KOPT-K1 (cell line): ENCODE data around the gene SPSB4.
"Not testable (repeated sequence)": the region's sequence is repeated elsewhere in the genome, so short reads cannot be mapped to it uniquely, and the experiment has no call there.

Source experiments
- H3K27ac ChIP-seq: fragments of 200-600 bp; sonication (generic); 2 replicates; pipeline ENCODE4 v1.5.1; 2016; ENCODE audit warnings: antibody characterized with exemption, mild to moderate bottlenecking, low read depth, low read length; ENCODE audit not compliant: poor library complexity, severe bottlenecking
- H3K36me3 ChIP-seq: fragments of 200-600 bp; sonication (generic); 2 replicates; pipeline ENCODE4 v1.5.1; 2017; ENCODE audit warnings: antibody characterized with exemption, mild to moderate bottlenecking, low read length, moderate library complexity; ENCODE audit not compliant: insufficient read depth
- H3K9me3 ChIP-seq: fragments of 200-600 bp; sonication (generic); 2 replicates; pipeline ENCODE4 v1.5.1; 2017; ENCODE audit warnings: antibody characterized with exemption, low read length, mild to moderate bottlenecking; ENCODE audit not compliant: insufficient read depth, poor library complexity, severe bottlenecking

Gene SPSB4

GRCh38 chr3:141050576-141051442 is at the start of gene SPSB4:
SPSB4 (plus strand) TSS chr3:141051347; CDS start chr3:141066105, 14,758 bp downstream.
- Histone ChIP-seq H3K27ac (no peak within 1 kb of the TSS), H3K36me3 (no peaks in the 10 kb centered on the region), H3K9me3 (no peaks in the 10 kb centered on the region)

GRCh38 chr3:141006344-141006743 is 44.8 kb upstream of the SPSB4 start:
- H3K9me3 ChIP-seq, result no peaks in the 10 kb centered on the region
- H3K36me3 ChIP-seq, result no peaks in the 10 kb centered on the region
- no peak overlapping the region for H3K27ac ChIP-seq

- no peaks in the 10 kb centered on the region for H3K9me3 ChIP-seq
- H3K27ac ChIP-seq, result no peak overlapping the region
- H3K36me3 ChIP-seq, result no peaks in the 10 kb centered on the region
These were observed 41.7 kb upstream of the SPSB4 start for GRCh38 chr3:141009496-141009895.

- Histone ChIP-seq H3K9me3 (no peaks in the 10 kb centered on the region), H3K36me3 (no peaks in the 10 kb centered on the region), H3K27ac (no peak overlapping the region)
These were observed 39.7 kb upstream of the SPSB4 start for GRCh38 chr3:141011232-141011996.

GRCh38 chr3:141011997-141012262 is 39.2 kb upstream of the SPSB4 start:
- Histone ChIP-seq H3K9me3 (peaks cover 4% of the 10 kb centered on the region), H3K27ac (no peak overlapping the region)

GRCh38 chr3:141012571-141012970 is 38.6 kb upstream of the SPSB4 start:
- Histone ChIP-seq H3K9me3 (peaks cover 9% of the 10 kb centered on the region), H3K27ac (no peak overlapping the region), H3K36me3 (no peaks in the 10 kb centered on the region)

More at GRCh38 chr3:141011997-141012262, 39.2 kb upstream of the SPSB4 start:
- H3K36me3 ChIP-seq, result no peaks in the 10 kb centered on the region

GRCh38 chr3:141015481-141015880 is 35.7 kb upstream of the SPSB4 start:
- Histone ChIP-seq H3K36me3 (no peaks in the 10 kb centered on the region), H3K27ac (no peak overlapping the region), H3K9me3 (peaks cover 9% of the 10 kb centered on the region)

GRCh38 chr3:141017366-141018322 is 33.5 kb upstream of the SPSB4 start:
- H3K27ac ChIP-seq, result peak overlapping the region; percentile 33
- not testable (repeated sequence) for H3K9me3 ChIP-seq, H3K36me3 ChIP-seq

- Histone ChIP-seq H3K27ac (no peak overlapping the region), H3K9me3 (peaks cover 9% of the 10 kb centered on the region), H3K36me3 (no peaks in the 10 kb centered on the region)
These were observed 31.9 kb upstream of the SPSB4 start for GRCh38 chr3:141019244-141019643.

- Histone ChIP-seq H3K27ac (no peak overlapping the region), H3K9me3 (peaks cover 9% of the 10 kb centered on the region), H3K36me3 (no peaks in the 10 kb centered on the region)
These were observed 30.9 kb upstream of the SPSB4 start for GRCh38 chr3:141020143-141020830.

- Histone ChIP-seq H3K9me3 (peaks cover 9% of the 10 kb centered on the region), H3K27ac (no peak overlapping the region), H3K36me3 (no peaks in the 10 kb centered on the region)
These were observed 29.9 kb upstream of the SPSB4 start for GRCh38 chr3:141021261-141021660.

- no peaks in the 10 kb centered on the region for H3K36me3 ChIP-seq
- no peak overlapping the region for H3K27ac ChIP-seq
- no peaks in the 10 kb centered on the region for H3K9me3 ChIP-seq
These were observed 20.9 kb upstream of the SPSB4 start for GRCh38 chr3:141030296-141030695.

- Histone ChIP-seq H3K36me3 (no peaks in the 10 kb centered on the region), H3K9me3 (no peaks in the 10 kb centered on the region), H3K27ac (no peak overlapping the region)
These were observed 11.6 kb upstream of the SPSB4 start for GRCh38 chr3:141039589-141039988.
